IPS DF 6.9 (cell line): ENCODE results near the gene FBXL4.

Source experiments
- DNase-seq: peaks from one replicate; pipeline ENCODE4 v3.0.0-alpha.2; 2013; ENCODE audit warnings: low read depth, low spot score
- H3K27ac ChIP-seq: one replicate; pipeline ENCODE4 v1.5.1; 2013; ENCODE audit warnings: low read length, control low read depth
- H3K27me3 ChIP-seq: 2 replicates; pipeline ENCODE4 v1.6.1; 2013; ENCODE audit warnings: mild to moderate bottlenecking, low read length; ENCODE audit not compliant: control insufficient read depth, insufficient read depth
- H3K36me3 ChIP-seq: 2 replicates; pipeline ENCODE4 v1.6.1; 2013; ENCODE audit warnings: low read length; ENCODE audit not compliant: control insufficient read depth, insufficient read depth
- H3K4me1 ChIP-seq: 2 replicates; pipeline ENCODE4 v1.6.1; 2013; ENCODE audit warnings: low read length; ENCODE audit not compliant: control insufficient read depth, insufficient read depth
- H3K4me3 ChIP-seq: 2 replicates; pipeline ENCODE4 v1.5.1; 2013; ENCODE audit warnings: mild to moderate bottlenecking, low read length
- H3K9me3 ChIP-seq: 2 replicates; pipeline ENCODE4 v1.6.1; 2013; ENCODE audit warnings: low read length, inconsistent platforms; ENCODE audit not compliant: control insufficient read depth, insufficient read depth
- WGBS: extraction: QIAGEN DNeasy Blood & Tissue Kit; methylation state at CpG from one replicate; pipeline ENCODE4 v1.1.7; 2013; ENCODE audit warnings: mixed read lengths, missing lambda C conversion rate; ENCODE audit not compliant: insufficient read length, insufficient coverage; 5-methylcytosine and 5-hydroxymethylcytosine counted together

Gene FBXL4

DNA sequence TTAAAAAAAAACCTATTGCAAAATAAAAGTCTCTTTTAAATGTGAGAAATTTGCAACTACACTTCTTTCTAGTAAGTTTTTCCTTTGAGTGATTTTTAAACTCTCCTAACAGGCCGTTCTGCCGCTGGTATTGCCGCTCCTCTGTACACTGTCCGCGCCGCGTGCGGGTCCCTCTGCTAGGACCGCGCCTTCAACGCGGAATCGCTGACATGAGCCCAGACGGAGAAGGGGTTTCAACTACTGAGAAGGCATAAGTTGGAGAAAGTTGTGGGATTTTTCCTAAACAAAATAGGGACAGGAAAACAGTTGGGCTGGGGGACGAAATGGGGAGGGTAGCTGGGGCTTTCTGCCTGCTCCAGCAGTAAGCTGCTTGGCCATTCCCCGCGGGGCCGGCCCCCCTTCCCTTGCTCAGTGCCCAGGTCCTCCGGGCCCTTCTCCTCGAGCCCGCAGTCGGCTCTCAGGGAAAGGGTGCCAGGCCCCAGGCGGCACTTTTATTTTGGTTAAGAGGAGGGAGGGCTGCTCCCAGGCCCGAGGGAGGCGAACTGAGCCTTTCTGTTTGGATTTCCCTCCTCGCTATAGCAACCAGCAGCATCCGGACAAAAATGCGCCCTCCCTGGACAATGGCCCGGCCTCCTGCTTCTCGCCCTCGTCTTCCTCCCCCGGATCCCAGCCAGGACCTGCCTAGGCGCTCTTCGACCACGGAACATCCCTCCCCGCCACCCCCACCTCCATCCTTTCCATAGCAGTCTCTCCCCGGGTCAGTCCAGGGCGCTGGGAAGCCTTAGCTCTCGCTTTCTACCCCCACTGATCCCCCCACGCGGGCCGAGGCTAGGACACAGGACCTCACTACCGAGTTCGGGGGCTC is 120.2 kb downstream of the FBXL4 start:
- no peak overlapping the region for H3K27ac ChIP-seq
- H3K27me3 ChIP-seq, result peaks cover 61% of the 10 kb centered on the region
- no CpG with 5 or more reads among the region's 44 CpGs for WGBS
- H3K36me3 ChIP-seq, result no peaks in the 10 kb centered on the region
- no peaks in the 10 kb centered on the region for H3K9me3 ChIP-seq
- DNase-seq, result no peak
- peaks cover 9% of the 10 kb centered on the region for H3K4me1 ChIP-seq
- H3K4me3 ChIP-seq, result peak overlapping the region; percentile 15; the same call in 1 of the 2 replicates

- H3K4me3 ChIP-seq, result peak overlapping the region; percentile 43; the same call in 1 of the 2 replicates
- WGBS, result no CpG with 5 or more reads among the region's 19 CpGs
- H3K27ac ChIP-seq, result no peak overlapping the region
- peaks cover 5% of the 10 kb centered on the region; the same call in 1 of the 2 replicates for H3K4me1 ChIP-seq
- no peaks in the 10 kb centered on the region for H3K36me3 ChIP-seq
- peaks cover 43% of the 10 kb centered on the region for H3K27me3 ChIP-seq
- no peaks in the 10 kb centered on the region for H3K9me3 ChIP-seq
- DNase-seq, result no peak
Observed at GRCh38 chr6:98825600-98826230, 122.0 kb downstream of the FBXL4 start.

DNA sequence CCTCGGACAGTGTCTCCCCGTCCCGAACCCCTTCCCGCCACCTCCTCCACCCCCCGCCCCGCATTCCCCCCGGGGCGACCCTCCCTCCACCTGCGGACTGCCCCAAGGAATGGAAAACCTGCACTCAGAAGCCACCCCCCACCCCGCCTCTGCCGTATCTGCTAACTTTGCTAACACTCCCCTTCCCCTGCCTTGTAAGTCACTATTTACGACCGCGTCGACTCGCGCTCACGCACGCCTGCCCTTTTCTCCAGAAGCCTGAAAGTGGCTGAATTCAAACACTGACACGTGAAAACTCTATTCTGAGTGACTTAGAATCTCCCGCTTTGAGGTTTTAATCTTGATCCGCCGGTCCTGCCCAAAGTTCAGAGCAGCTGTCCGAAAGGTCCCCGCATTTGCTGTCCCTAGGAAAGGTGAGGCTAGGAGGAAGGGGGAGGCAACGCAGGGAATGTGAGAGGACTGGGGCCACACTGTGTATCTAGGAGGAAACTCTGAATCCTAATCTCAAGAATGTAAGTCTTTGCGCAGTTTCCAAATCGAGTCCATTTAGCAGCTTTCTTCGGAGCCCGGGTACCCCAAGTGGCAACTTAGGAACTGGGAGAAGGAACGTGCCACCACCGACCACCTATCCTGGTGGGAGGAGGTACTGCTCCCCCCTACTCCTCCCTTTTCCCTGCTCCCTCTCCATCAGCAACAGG is 122.7 kb downstream of the FBXL4 start:
- Histone ChIP-seq H3K27me3 (peaks cover 37% of the 10 kb centered on the region), H3K4me3 (peak overlapping the region; percentile 43; the same call in 1 of the 2 replicates), H3K36me3 (no peaks in the 10 kb centered on the region), H3K9me3 (no peaks in the 10 kb centered on the region), H3K4me1 (peaks cover 5% of the 10 kb centered on the region; the same call in 1 of the 2 replicates), H3K27ac (no peak overlapping the region)
- DNase-seq, result no peak
- WGBS, result no CpG with 5 or more reads among the region's 32 CpGs

DNA sequence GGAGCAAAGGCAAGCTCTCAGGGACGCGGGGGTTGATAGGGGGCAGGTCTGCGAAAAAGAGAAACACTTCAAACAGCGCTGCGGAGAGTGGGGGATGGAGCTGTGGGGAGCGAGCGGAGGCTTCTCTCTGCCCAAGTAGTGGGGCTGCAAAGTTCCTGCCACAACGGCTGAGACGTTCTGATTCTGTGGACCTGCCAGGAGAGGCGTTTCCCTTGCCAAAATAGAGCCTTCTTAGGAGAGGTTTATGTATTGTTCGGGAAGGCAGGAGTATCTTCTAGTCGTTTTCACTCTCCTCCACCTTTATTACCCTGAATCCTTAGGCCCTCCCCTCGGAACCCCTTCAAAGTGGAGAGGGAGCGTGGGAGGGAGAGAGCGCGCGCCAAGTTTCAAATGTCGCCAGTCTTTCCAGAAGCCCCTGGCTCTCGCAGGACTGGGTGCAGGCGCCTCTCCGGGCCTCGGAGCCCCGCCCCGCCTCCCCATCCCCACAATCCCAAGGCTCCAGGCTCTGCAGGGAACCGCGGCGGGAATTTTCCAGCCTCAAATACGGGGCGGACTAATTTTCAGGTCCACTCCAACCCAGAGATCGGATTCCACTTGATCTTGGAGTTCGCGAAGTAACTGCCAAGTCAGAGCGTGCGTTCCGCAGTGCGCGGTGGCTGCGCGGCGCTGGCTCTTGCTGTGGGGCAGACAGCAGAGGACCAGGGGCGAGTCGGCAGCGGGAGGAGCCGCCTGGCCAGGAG is 123.4 kb downstream of the FBXL4 start:
- Histone ChIP-seq H3K36me3 (no peaks in the 10 kb centered on the region), H3K4me1 (peaks cover 5% of the 10 kb centered on the region; the same call in 1 of the 2 replicates), H3K27ac (no peak overlapping the region), H3K4me3 (peak overlapping the region; percentile 43; the same call in 1 of the 2 replicates), H3K27me3 (peaks cover 35% of the 10 kb centered on the region), H3K9me3 (no peaks in the 10 kb centered on the region)
- no peak for DNase-seq
- WGBS, result no CpG with 5 or more reads among the region's 44 CpGs

DNA sequence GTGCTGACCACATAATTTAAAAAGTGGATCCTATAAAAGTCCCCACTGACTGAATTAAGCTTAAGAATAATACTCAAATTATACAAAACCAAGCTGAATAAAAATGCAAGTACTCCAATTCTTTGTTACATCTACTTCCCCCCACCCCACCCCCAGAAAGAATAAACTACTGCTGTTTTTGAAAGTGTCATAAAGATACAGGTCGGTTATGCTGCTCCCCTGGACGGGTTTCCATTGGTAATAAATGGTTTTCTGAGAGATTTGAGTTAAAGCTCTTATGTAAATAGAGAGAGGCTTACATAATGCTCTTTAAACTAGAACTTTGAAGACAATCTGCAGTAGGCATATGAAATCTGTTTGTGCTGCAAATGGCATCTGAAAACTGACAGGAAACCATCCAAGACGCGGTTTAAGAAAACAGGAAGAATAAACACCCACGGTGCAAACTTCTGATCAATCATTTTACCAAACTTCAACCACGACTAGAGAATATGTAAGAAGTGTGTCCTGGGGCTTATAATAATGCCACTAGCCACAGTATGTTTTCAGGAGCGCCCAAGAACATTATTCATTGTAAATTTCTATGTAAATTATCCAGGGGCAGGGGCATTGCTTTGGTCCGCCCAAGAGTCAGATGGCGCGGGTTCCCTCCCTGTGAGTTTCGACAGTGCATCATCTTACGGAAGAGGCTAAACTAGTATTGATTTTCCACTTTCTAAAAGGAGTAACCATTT is 124.2 kb downstream of the FBXL4 start:
- H3K4me3 ChIP-seq, result peak overlapping the region; percentile 43; the same call in 1 of the 2 replicates
- H3K27ac ChIP-seq, result no peak overlapping the region
- no peaks in the 10 kb centered on the region for H3K36me3 ChIP-seq
- peaks cover 29% of the 10 kb centered on the region for H3K27me3 ChIP-seq
- DNase-seq, result no peak
- H3K9me3 ChIP-seq, result no peaks in the 10 kb centered on the region
- peaks cover 5% of the 10 kb centered on the region; the same call in 1 of the 2 replicates for H3K4me1 ChIP-seq
- WGBS, result no CpG with 5 or more reads among the region's 12 CpGs

DNA sequence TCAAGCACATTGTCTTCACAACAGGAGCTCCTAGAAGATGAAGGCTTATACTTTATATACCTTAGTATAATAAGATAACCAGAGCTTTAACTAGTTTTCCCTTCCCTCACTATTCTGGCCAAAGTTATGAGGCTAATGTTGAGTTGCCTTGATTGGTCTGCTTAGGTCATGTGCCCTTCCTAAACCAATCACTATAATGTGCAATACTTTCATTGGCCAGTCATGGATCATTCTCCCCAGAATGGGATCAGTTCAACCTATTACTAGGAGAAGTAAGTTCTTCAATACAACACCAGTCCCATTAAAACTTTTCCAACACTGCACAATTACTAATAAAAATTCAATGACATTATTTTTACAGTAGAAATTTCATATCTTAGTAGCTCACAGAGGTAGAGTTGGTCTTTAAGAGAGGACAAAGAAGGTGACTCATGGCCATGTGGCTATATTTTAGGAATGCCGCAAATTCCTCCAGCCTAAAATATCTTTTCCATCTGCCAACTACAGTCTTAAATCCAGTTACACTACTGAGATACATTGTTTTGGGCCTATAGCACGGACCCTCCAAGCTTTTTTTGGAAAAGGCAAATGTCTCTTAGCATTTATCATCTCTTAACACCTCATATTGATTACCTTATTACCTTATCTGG is 125.9 kb downstream of the FBXL4 start:
- DNase-seq, result no peak
- H3K4me3 ChIP-seq, result no peak overlapping the region
- no peaks in the 10 kb centered on the region for H3K36me3 ChIP-seq
- peaks cover 4% of the 10 kb centered on the region; the same call in 1 of the 2 replicates for H3K4me1 ChIP-seq
- H3K27ac ChIP-seq, result no peak overlapping the region
- no peaks in the 10 kb centered on the region for H3K9me3 ChIP-seq
- peaks cover 18% of the 10 kb centered on the region for H3K27me3 ChIP-seq
- no CpG with 5 or more reads among the region's 2 CpGs for WGBS
